Endothelial cell of umbilical vein (primary cell): ENCODE data around the gene TCEAL1. TPM values are rescaled to one million over a fixed set of nuclear protein-coding genes. Genes with fewer than 3 reads are reported as not detected.

Source experiments
- BruUV-seq: library from RNA; stranded (reverse); fragments of 400-500 nt; replicated peaks from 2 replicates; lab custom pipeline; 2021; lab: Mats Ljungman, UMichigan
- CTCF ChIA-PET: fragments of 300-600, 350-600 bp; sonication (Branson Sonifier 250); formaldehyde crosslinking; loops from one replicate; lab custom pipeline; 2021; ENCODE audit warnings: antibody characterized with exemption, inconsistent platforms; lab: Charles Lee
- POLR2A ChIA-PET: fragments of 300-600, 350-600 bp; sonication (Branson Sonifier 250); formaldehyde crosslinking; loops from one replicate; lab custom pipeline; 2021; ENCODE audit warnings: antibody characterized with exemption, inconsistent platforms; lab: Charles Lee
- DNase-seq: peaks from one replicate; pipeline ENCODE4 v3.0.0-alpha.2; 2011; ENCODE audit warnings: low read depth, low spot score
- FAIRE-seq: peaks from 2 replicates; lab custom pipeline; 2011; peaks lifted over from hg19 to GRCh38; lab: Jason Lieb, UNC
- H2AFZ ChIP-seq: 2 replicates; pipeline ENCODE4 v1.6.0; 2012; ENCODE audit warnings: low read depth, low read length, control low read depth, inconsistent platforms
- H3K27ac ChIP-seq: 2 replicates; pipeline ENCODE4 v1.5.1; 2011; ENCODE audit warnings: low read depth, mild to moderate bottlenecking, control low read depth, low read length, moderate library complexity; ENCODE audit not compliant: insufficient read depth
- H3K27me3 ChIP-seq, 2 experiments: 2 replicates each; pipeline versions ENCODE4 v1.6.0 to v1.6.1; 2011; ENCODE audit warnings: low read length in 2 of 2, mixed read lengths in 1 of 2; ENCODE audit not compliant: control insufficient read depth in 2 of 2, insufficient read depth in 2 of 2
- H3K36me3 ChIP-seq, 2 experiments: 2 replicates in 1 of 2; 3 replicates in 1 of 2; pipeline ENCODE4 v1.5.1; 2011; ENCODE audit warnings: low read length in 2 of 2, mild to moderate bottlenecking in 1 of 2, moderate library complexity in 1 of 2; ENCODE audit not compliant: control insufficient read depth in 2 of 2, insufficient read depth in 2 of 2; ENCODE audit errors: extremely low read depth in 1 of 2
- H3K4me1 ChIP-seq: 3 replicates; pipeline ENCODE4 v1.5.1; 2011; ENCODE audit warnings: mild to moderate bottlenecking, low read length; ENCODE audit not compliant: control insufficient read depth, insufficient read depth; ENCODE audit errors: extremely low read depth
- H3K4me2 ChIP-seq: 2 replicates; pipeline ENCODE4 v1.6.1; 2011; ENCODE audit warnings: low read length, control low read depth, mixed read lengths; ENCODE audit not compliant: insufficient read depth
- H3K4me3 ChIP-seq, 3 experiments: fragments of 200-600 bp in 1 of 3; sonication (generic), shearing (Covaris generic) in 1 of 3; replicated peaks in 1 of 3; 2 replicates each; pipeline ENCODE4 v1.5.1; 2011 to 2016; ENCODE audit warnings: control low read depth in 3 of 3, low read length in 3 of 3, mild to moderate bottlenecking in 2 of 3, inconsistent platforms in 1 of 3, low read depth in 1 of 3, moderate library complexity in 1 of 3; ENCODE audit not compliant: insufficient read depth in 1 of 3
- H3K79me2 ChIP-seq: 2 replicates; pipeline ENCODE4 v1.6.0; 2012; ENCODE audit warnings: low read length, inconsistent platforms; ENCODE audit not compliant: control insufficient read depth, insufficient read depth
- H3K9ac ChIP-seq: replicated peaks from 2 replicates; pipeline ENCODE3; 2011; ENCODE audit warnings: low read length, control low read depth; ENCODE audit not compliant: insufficient read depth; ENCODE audit errors: extremely low read depth
- H3K9me1 ChIP-seq: replicated peaks from 3 replicates; pipeline ENCODE4 v1.6.0; 2011; ENCODE audit warnings: mild to moderate bottlenecking, low read length; ENCODE audit not compliant: control insufficient read depth, insufficient read depth; ENCODE audit errors: extremely low read depth
- H3K9me3 ChIP-seq: replicated peaks from 2 replicates; pipeline ENCODE4 v1.5.1; 2012; ENCODE audit warnings: low read length, inconsistent platforms; ENCODE audit not compliant: control insufficient read depth, insufficient read depth
- H4K20me1 ChIP-seq: replicated peaks from 2 replicates; pipeline ENCODE3; 2011; ENCODE audit warnings: mild to moderate bottlenecking, low read length; ENCODE audit not compliant: control insufficient read depth, insufficient read depth; ENCODE audit errors: extremely low read depth
- CTCF ChIP-seq, 2 donors: IDR thresholded peaks; 1 replicate in 1 of 2; 2 replicates in 1 of 2; pipeline ENCODE4 v1.5.1; 2011; ENCODE audit warnings: low read length in 2 of 2, mild to moderate bottlenecking in 2 of 2, moderate library complexity in 2 of 2, control low read depth in 1 of 2, inconsistent platforms in 1 of 2, low read depth in 1 of 2; ENCODE audit not compliant: insufficient read depth in 1 of 2; ENCODE audit errors: extremely low read depth in 1 of 2
- EZH2 ChIP-seq: IDR thresholded peaks from 2 replicates; pipeline ENCODE4 v1.6.1; 2012; ENCODE audit warnings: borderline replicate concordance, low read depth, mild to moderate bottlenecking, moderate library complexity, low read length, inconsistent platforms; ENCODE audit not compliant: severe bottlenecking
- FOS ChIP-seq: IDR thresholded peaks from 2 replicates; pipeline ENCODE4 v1.6.1; 2011; ENCODE audit warnings: mild to moderate bottlenecking, low read length, moderate library complexity, borderline replicate concordance; ENCODE audit not compliant: insufficient read depth
- GATA2 ChIP-seq: IDR thresholded peaks from 2 replicates; pipeline ENCODE4 v1.7.0; 2011; ENCODE audit warnings: low read depth, mild to moderate bottlenecking, moderate library complexity, mixed read lengths, low read length; ENCODE audit not compliant: insufficient read length, insufficient read depth
- JUN ChIP-seq: IDR thresholded peaks from 2 replicates; pipeline ENCODE4 v1.6.1; 2011; ENCODE audit warnings: borderline replicate concordance, low read depth; ENCODE audit not compliant: insufficient read length, insufficient read depth
- MYC ChIP-seq: IDR thresholded peaks from one replicate; pipeline ENCODE4 v1.6.1; 2011; ENCODE audit warnings: mild to moderate bottlenecking, low read depth, low read length
- POLR2A ChIP-seq: IDR thresholded peaks from 2 replicates; pipeline ENCODE4 v1.6.1; 2012; ENCODE audit warnings: low read depth, mild to moderate bottlenecking, control low read depth, low read length
- POLR2AphosphoS5 ChIP-seq: IDR thresholded peaks from 2 replicates; pipeline ENCODE4 v1.6.1; 2012; ENCODE audit warnings: low read depth, mild to moderate bottlenecking, control low read depth, low read length, moderate library complexity; ENCODE audit not compliant: insufficient read depth
- dilution Hi-C: fragments of 300-500 bp; cut with MboI; formaldehyde crosslinking; loops from one replicate; pipeline ENCODE4 v1.15.0; 2019; ENCODE audit warnings: low sequenced_read_pairs; ENCODE audit not compliant: extremely low pct_ligation_motif_present
- intact Hi-C: fragments of 100-400 bp; cut with micrococcal nuclease; formaldehyde crosslinking; loops from one replicate; pipeline ENCODE4 v1.10.0; 2022
- polyA plus RNA-seq, 4 experiments: library from polyadenylated mRNA; depleted of rRNA in 3 of 4; stranded (reverse) in 3 of 4; unstranded in 1 of 4; fragments of >200 nt; gene quantifications; 2 replicates each; pipeline versions ENCODE4 v1.2.1 to v1.2.3, GENCODE V29; 2011 to 2012; ENCODE audit warnings: missing spikeins in 1 of 4
- total RNA-seq: library from RNA; stranded (reverse); gene quantifications from 2 replicates; pipeline ENCODE4 v1.2.3, GENCODE V29; 2021

Gene TCEAL1
- total and polyA plus RNA-seq, 2 donors (not counting 3 experiments of a cell fraction or from before 2014, with no cell fraction given) = 18.5 to 18.6 TPM

GRCh38 chrX:103640401-103641155 is 11.8 kb downstream of the TCEAL1 start:
- Histone ChIP-seq H3K79me2 (no peaks in the 10 kb centered on the region), H3K9me3 (no peaks in the 10 kb centered on the region), H2AFZ (peak overlapping the region; percentile 68), H3K36me3 (no peaks in the 10 kb centered on the region), H3K4me3 (no peak overlapping the region), H3K4me2 (no peak overlapping the region), H3K27me3 (no peaks in the 10 kb centered on the region), H4K20me1 (no peaks in the 10 kb centered on the region), H3K9me1 (no peaks in the 10 kb centered on the region), H3K4me1 (peaks cover 20% of the 10 kb centered on the region), H3K9ac (no peak overlapping the region), H3K27ac (peak overlapping the region; percentile 48)
- CTCF ChIA-PET = interaction anchor here (1.2 to 1.3 kb wide), 2 partner anchors 11 to 16 kb away, joined by 3 to 8 read pairs; partner anchors contain the start of gene TCEAL1
- FAIRE-seq (peak; percentile 74), DNase-seq (peak; percentile 10)
- POLR2A ChIA-PET = no interaction called here
- intact Hi-C loops (no loop called here), dilution Hi-C loops (no loop called here)
- TF ChIP-seq FOS (peak; percentile 56), GATA2 (no peak)
- no TSS peak for BruUV-seq

GRCh38 chrX:103644125-103644524 is 15.3 kb downstream of the TCEAL1 start:
- Histone ChIP-seq H3K36me3 (no peaks in the 10 kb centered on the region), H3K9ac (no peak overlapping the region), H3K4me1 (peaks cover 7% of the 10 kb centered on the region), H3K79me2 (no peaks in the 10 kb centered on the region), H2AFZ (no peak overlapping the region), H3K9me1 (no peaks in the 10 kb centered on the region), H3K4me2 (no peak overlapping the region), H3K9me3 (no peaks in the 10 kb centered on the region), H4K20me1 (no peaks in the 10 kb centered on the region), H3K4me3 (no peak overlapping the region), H3K27me3 (no peaks in the 10 kb centered on the region), H3K27ac (no peak overlapping the region)
- FAIRE-seq (no peak), DNase-seq (no peak)
- no TSS peak for BruUV-seq
- ChIA-PET POLR2A (interaction anchor here (0.6 kb wide), 1 partner anchor 10 kb away, joined by 11 read pairs; no protein-coding TSS in a partner anchor), CTCF (no interaction called here)
- intact Hi-C loops (no loop called here), dilution Hi-C loops (no loop called here)
- TF ChIP-seq FOS (no peak), GATA2 (no peak), JUN (no peak), POLR2AphosphoS5 (no peak), POLR2A (no peak), MYC (no peak), CTCF (IDR thresholded peaks at IDR 0.05; ENCODE audit: extremely low read depth in 1 of 2, insufficient read depth in 1 of 2, low read depth in 1 of 2, low read length in 2 of 2) (no peak), EZH2 (no peak)
